ENCODE measurements around the gene NFX1. TPM values are rescaled to one million over a fixed set of nuclear protein-coding genes. Genes with fewer than 3 reads are reported as not detected.

Gene NFX1
- total RNA-seq, 6 experiments from 2014 or later: 22.6 to 29.2 (median 24.8) TPM

- H3K9me3 ChIP-seq: no peaks in the 10 kb centered on the region
These were observed 129.5 kb downstream of the NFX1 start for GRCh38 chr9:33419708-33420303.

More at GRCh38 chr9:33419708-33420303, 129.5 kb downstream of the NFX1 start:
- no peak for TF ChIP-seq POLR2A (IDR thresholded peaks at IDR 0.05)
- no peak for TF ChIP-seq CTCF (IDR thresholded peaks at IDR 0.05)
- DNase-seq: no peak
- H3K36me3 ChIP-seq: no peaks in the 10 kb centered on the region
- no peaks in the 10 kb centered on the region for H3K27me3 ChIP-seq
- WGBS (ENCODE audit: insufficient coverage, low coverage, low lambda C conversion rate, missing lambda C conversion rate): 83% methylated on average over 10 of the region's 10 CpGs
- H3K4me1 ChIP-seq: peaks cover 0 to 17% (median 8%) of the 10 kb centered on the region in 4 donors
- no peak for ATAC-seq
- H3K27ac ChIP-seq: no peak overlapping the region
- no peak overlapping the region for H3K4me3 ChIP-seq
- intact Hi-C loops (cut with DNase I): no loop called here

Small RNA genes within 50 kb of the gene (small RNA-seq; reads per million reads assigned to genes)
- gene RF00019: 0 reads per million in 2 experiments

Other genes starting within 250 kb of the NFX1 start
- gene SMU1, start 213.8 kb upstream of the NFX1 start, total RNA-seq: 10 to 100 TPM in 2 of 6 experiments, 1 to 10 TPM in 4; 7.0 to 10.4 (median 8.5) TPM
- 100 to 1,000 TPM in 1 of 6 experiments, 10 to 100 TPM in 5; 48.5 to 145 (median 79.5) TPM for gene B4GALT1, start 123.2 kb upstream of the NFX1 start, total RNA-seq
- not detected for gene SPINK4, start 50.3 kb upstream of the NFX1 start, total RNA-seq
- gene BAG1, start 25.8 kb upstream of the NFX1 start, total RNA-seq: 10 to 100 TPM; 28.8 to 42.6 (median 38.1) TPM
- gene CHMP5, start 25.5 kb upstream of the NFX1 start, total RNA-seq: 10 to 100 TPM; 19.7 to 30.3 (median 26.0) TPM
- gene AQP7, start 112.1 kb downstream of the NFX1 start, total RNA-seq: 10 to 100 TPM; 10.4 to 25.1 (median 16.6) TPM
- gene AQP3, start 157.1 kb downstream of the NFX1 start, total RNA-seq: 100 to 1,000 TPM in 3 of 6 experiments, 10 to 100 TPM in 3; 49.7 to 158 (median 109) TPM
- gene NOL6, start 183.4 kb downstream of the NFX1 start, total RNA-seq: 10 to 100 TPM; 12.3 to 26.1 (median 15.4) TPM
- 1 to 10 TPM in 1 of 6 experiments, under 1 TPM in 2, not detected in 3; 0.06 to 1.3 (median 0.39) TPM for gene ANKRD18B, start 233.7 kb downstream of the NFX1 start, total RNA-seq

Measured in right lobe of liver (tissue), 6 donors.